K562 (cell line): ENCODE data around the gene NME7. TPM values are rescaled to one million over a fixed set of nuclear protein-coding genes. Genes with fewer than 3 reads are reported as not detected.

Experiments used
- EP300 ChIP-seq: IDR thresholded peaks from 2 replicates; pipeline ENCODE4 v1.6.1; 2012; ENCODE audit warnings: low read length, improper control_type of control experiment
- ETV6 ChIP-seq, 3 experiments: fragments of 150-350 bp in 1 of 3; sonication (generic) in 1 of 3; formaldehyde crosslinking in 1 of 3; IDR thresholded peaks; 2 replicates each; pipeline versions ENCODE4 v1.6.1 to v1.8.0; 2014 to 2022; ENCODE audit warnings: borderline replicate concordance in 2 of 3, low read depth in 2 of 3, antibody characterized with exemption in 1 of 3, low read length in 1 of 3, mild to moderate bottlenecking in 1 of 3, missing genetic modification reagents in 1 of 3
- FOXA3 ChIP-seq, 2 experiments: fragments of 450-650 bp in 1 of 2; sonication (generic) in 1 of 2; formaldehyde crosslinking; IDR thresholded peaks in 1 of 2; conservative IDR thresholded peaks in 1 of 2; 2 replicates each; pipeline versions ENCODE4 v1.4.0 to v1.8.0; 2020 to 2022; ENCODE audit warnings: mild to moderate bottlenecking in 2 of 2, missing genetic modification reagents in 1 of 2
- GABPA ChIP-seq: fragments of 200-800 bp; sonication (Bioruptor generic); conservative IDR thresholded peaks from 2 replicates; pipeline ENCODE4 v1.6.1; 2016; ENCODE audit warnings: low read depth, missing genetic modification characterization, missing compliant biosample characterization
- GTF2E2 ChIP-seq: fragments of 200-800 bp; sonication (Bioruptor generic); IDR thresholded peaks from 2 replicates; pipeline ENCODE4 v1.6.1; 2016; ENCODE audit warnings: missing genetic modification characterization, missing compliant biosample characterization
- HDAC2 ChIP-seq: fragments of 450-650 bp; IDR thresholded peaks from 2 replicates; pipeline ENCODE4 v1.6.1; 2016; ENCODE audit warnings: mild to moderate bottlenecking
- HMBOX1 ChIP-seq: sonication (generic); IDR thresholded peaks from 2 replicates; pipeline ENCODE4 v1.6.1; 2016
- NCOA4 ChIP-seq: fragments of 450-650 bp; IDR thresholded peaks from 2 replicates; pipeline ENCODE4 v1.6.1; 2018; ENCODE audit warnings: mild to moderate bottlenecking; ENCODE audit not compliant: partially characterized antibody
- PHB2 ChIP-seq: fragments of 450-650 bp; IDR thresholded peaks from 2 replicates; pipeline ENCODE4 v1.6.1; 2017; ENCODE audit warnings: low read depth
- PML ChIP-seq: IDR thresholded peaks from 2 replicates; pipeline ENCODE4 v1.6.1; 2012; ENCODE audit warnings: low read length, inconsistent platforms
- POLR2H ChIP-seq: IDR thresholded peaks from 2 replicates; pipeline ENCODE4 v1.6.1; 2016; ENCODE audit warnings: missing genetic modification characterization, low read depth, mild to moderate bottlenecking, control low read depth, missing compliant biosample characterization, moderate library complexity
- PYGO2 ChIP-seq: fragments of 450-650 bp; IDR thresholded peaks from 2 replicates; pipeline ENCODE4 v1.6.1; 2016; ENCODE audit warnings: mild to moderate bottlenecking, missing genetic modification characterization, moderate library complexity, missing compliant biosample characterization
- RBM25 ChIP-seq: fragments of 200-400 bp; formaldehyde crosslinking; IDR thresholded peaks from 2 replicates; pipeline ENCODE4 v1.6.1; 2018; ENCODE audit warnings: low read length, low read depth, moderate library complexity; ENCODE audit not compliant: severe bottlenecking
- SMAD3 ChIP-seq: fragments of 450-650 bp; formaldehyde crosslinking; conservative IDR thresholded peaks from 2 replicates; pipeline ENCODE4 v1.4.0; 2020; ENCODE audit warnings: mild to moderate bottlenecking
- SMAD4 ChIP-seq: fragments of 250-450 bp; sonication (Bioruptor Pico); conservative IDR thresholded peaks from 2 replicates; pipeline ENCODE4 v1.8.0; 2021; ENCODE audit warnings: inconsistent platforms, mild to moderate bottlenecking, moderate library complexity
- SMARCA4 ChIP-seq: fragments of 450-650 bp; IDR thresholded peaks from 2 replicates; pipeline ENCODE4 v1.6.1; 2016
- SRSF7 ChIP-seq: fragments of 200-400 bp; formaldehyde crosslinking; optimal IDR thresholded peaks from 2 replicates; pipeline ENCODE3; 2017; ENCODE audit warnings: mild to moderate bottlenecking, low read depth, low read length
- TFAM ChIP-seq: fragments of 250-450 bp; sonication (Bioruptor Pico); conservative IDR thresholded peaks from 2 replicates; pipeline ENCODE4 v1.5.0; 2021; ENCODE audit warnings: mild to moderate bottlenecking, moderate library complexity
- ZBTB11 ChIP-seq, 3 experiments: fragments of 200-800 bp in 1 of 3; fragments of 250-450 bp in 1 of 3; fragments of 450-650 bp in 1 of 3; sonication (Bioruptor Pico) in 1 of 3; sonication (Bioruptor generic) in 1 of 3; formaldehyde crosslinking in 1 of 3; IDR thresholded peaks; 2 replicates each; pipeline versions ENCODE4 v1.6.1 to v1.8.0; 2016 to 2022; ENCODE audit warnings: mild to moderate bottlenecking in 2 of 3, missing genetic modification characterization in 2 of 3, missing compliant biosample characterization in 1 of 3, moderate library complexity in 1 of 3
- ZC3H11A ChIP-seq: IDR thresholded peaks from 2 replicates; pipeline ENCODE4 v1.6.1; 2012; ENCODE audit warnings: low read depth, low read length, improper control_type of control experiment
- ZNF75A ChIP-seq: fragments of 450-650 bp; formaldehyde crosslinking; IDR thresholded peaks from 2 replicates; pipeline ENCODE4 v1.4.0; 2020; ENCODE audit warnings: mild to moderate bottlenecking
- polyA plus RNA-seq, 8 experiments: library from polyadenylated mRNA; depleted of rRNA in 4 of 8; stranded (reverse) in 5 of 8; unstranded in 3 of 8; fragments of >200 nt; fragmentation: Nextera tagmentation in 2 of 8; fragmentation: Illumina TruSeq in 1 of 8; extraction: Ambion mirVana in 2 of 8; extraction: Trizol in 1 of 8; gene quantifications; 2 replicates each; pipeline versions ENCODE4 v1.2.1 to v1.2.3, GENCODE V29; 2011 to 2014; ENCODE audit warnings: inconsistent platforms in 1 of 8, missing spikeins in 1 of 8
- total RNA-seq, 7 experiments: library from RNA; depleted of rRNA in 6 of 7; stranded (reverse); fragments of >200 nt in 6 of 7; fragmentation: Illumina TruSeq in 2 of 7; extraction: Trizol in 2 of 7; gene quantifications; 2 replicates each; pipeline versions ENCODE4 v1.2.1 to v1.2.3, GENCODE V29; 2011 to 2021; ENCODE audit warnings: low replicate concordance in 1 of 7

The NME7 gene
- total and polyA plus RNA-seq, 9 of the 15 experiments (the other 6 are each of a cell fraction or from before 2014, with no cell fraction given): 7.9 to 43.2 (median 23.9) TPM

- no peak for TF ChIP-seq ZBTB11 (CRISPR knock-in tag; IDR thresholded peaks at IDR 0.05)
- TF ChIP-seq HMBOX1: 0 out of 2 replicates have a peak, but pooled peaks have one; percentile 17
- TF ChIP-seq GABPA (tag): peak; percentile 53
- TF ChIP-seq SRSF7: no peak
- 0 out of 2 replicates have a peak, but pooled peaks have one; percentile 43 for TF ChIP-seq POLR2H
- no peak for TF ChIP-seq ETV6 (IDR thresholded peaks at IDR 0.05; ENCODE audit: borderline replicate concordance in 1 of 2, low read depth in 2 of 2, low read length in 1 of 2)
- TF ChIP-seq ETV6 (CRISPR knock-in tag; IDR thresholded peaks at IDR 0.05; ENCODE audit: borderline replicate concordance): no peak
- no peak for TF ChIP-seq HDAC2
- no peak for TF ChIP-seq SMAD3 (CRISPR knock-in tag)
- no peak for TF ChIP-seq ZNF75A (CRISPR knock-in tag)
- TF ChIP-seq FOXA3 (CRISPR knock-in tag; conservative IDR thresholded peaks at IDR 0.05 in 1 of 2, IDR thresholded peaks at IDR 0.05 in 1 of 2): 0 out of 4 replicates have a peak, but pooled peaks of 1 of the 2 experiments have one; percentile 1
- no peak for TF ChIP-seq TFAM (CRISPR knock-in tag)
- TF ChIP-seq SMAD4 (CRISPR knock-in tag): no peak
- 0 out of 2 replicates have a peak, but pooled peaks have one; percentile 38 for TF ChIP-seq SMARCA4
- TF ChIP-seq ZC3H11A: no peak
- TF ChIP-seq RBM25: no peak
- TF ChIP-seq PYGO2 (tag): no peak
- TF ChIP-seq EP300: peak; percentile 32; the same call in 1 of the 2 replicates
- no peak for TF ChIP-seq PHB2
- TF ChIP-seq PML: no peak
- TF ChIP-seq NCOA4: no peak
- TF ChIP-seq GTF2E2 (tag): 0 out of 2 replicates have a peak, but pooled peaks have one; percentile 26
Observed at GRCh38 chr1:169371404-169371803, 3.8 kb upstream of the NME7 start (continued).
